Hepatocyte (in vitro differentiated cells): ENCODE measurements around the gene HHLA2.

Experiments
- CTCF ChIP-seq: fragments of 200-600 bp; sonication (generic); IDR thresholded peaks from 2 replicates; pipeline ENCODE4 v1.5.1; 2016; ENCODE audit warnings: antibody characterized with exemption, mild to moderate bottlenecking; ENCODE audit not compliant: poor library complexity
- EZH2 ChIP-seq: fragments of 200-600 bp; sonication (generic); IDR thresholded peaks from 2 replicates; pipeline ENCODE4 v1.6.1; 2016; ENCODE audit warnings: antibody characterized with exemption, mild to moderate bottlenecking, borderline replicate concordance

DNA sequence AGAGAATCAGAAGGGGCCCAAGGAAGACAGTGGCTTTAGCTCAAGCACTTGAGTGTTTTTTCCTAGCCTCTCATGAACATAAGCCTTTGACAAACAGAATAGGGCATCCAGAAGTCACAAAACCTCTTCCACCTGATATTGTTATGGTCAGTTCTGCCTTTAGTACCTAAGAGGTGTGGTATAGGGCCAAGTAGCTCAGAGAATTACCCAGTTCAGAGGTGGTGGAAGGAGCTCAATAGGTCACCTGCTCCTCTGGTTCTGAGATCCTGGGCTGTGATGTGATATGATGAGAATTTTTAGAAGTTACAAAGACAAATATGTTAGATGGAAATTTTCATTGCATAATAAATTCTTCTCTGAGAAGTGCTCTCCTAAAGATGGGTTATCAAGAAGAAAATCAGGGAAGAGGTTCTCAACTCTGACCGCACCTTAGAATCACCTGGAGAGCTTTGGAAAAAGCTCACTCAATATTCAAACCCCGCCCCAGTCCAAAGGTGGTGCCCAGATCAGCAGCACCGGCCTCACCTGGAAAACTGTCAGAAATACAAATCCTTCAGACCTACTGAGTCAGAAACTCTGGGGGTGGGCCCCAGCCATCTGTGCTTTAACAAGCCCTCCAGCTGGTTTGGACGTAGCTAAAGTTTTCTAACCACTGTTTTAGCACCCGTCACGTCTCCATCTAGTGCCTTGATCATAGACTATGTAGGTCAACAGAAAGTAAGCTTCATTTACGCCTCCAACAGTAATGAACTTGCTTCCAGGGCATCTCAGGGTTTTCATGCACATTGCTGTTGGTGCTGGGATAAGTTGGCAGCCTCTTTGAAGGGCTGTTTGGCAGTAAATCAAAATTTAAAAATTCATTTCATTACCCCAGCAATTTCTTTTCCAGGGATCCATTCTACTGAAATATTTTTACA, 112.8 kb downstream of the HHLA2 start:
- TF ChIP-seq CTCF (no peak), EZH2 (no peak)
